ENCODE results near the gene RNGTT.

DNA sequence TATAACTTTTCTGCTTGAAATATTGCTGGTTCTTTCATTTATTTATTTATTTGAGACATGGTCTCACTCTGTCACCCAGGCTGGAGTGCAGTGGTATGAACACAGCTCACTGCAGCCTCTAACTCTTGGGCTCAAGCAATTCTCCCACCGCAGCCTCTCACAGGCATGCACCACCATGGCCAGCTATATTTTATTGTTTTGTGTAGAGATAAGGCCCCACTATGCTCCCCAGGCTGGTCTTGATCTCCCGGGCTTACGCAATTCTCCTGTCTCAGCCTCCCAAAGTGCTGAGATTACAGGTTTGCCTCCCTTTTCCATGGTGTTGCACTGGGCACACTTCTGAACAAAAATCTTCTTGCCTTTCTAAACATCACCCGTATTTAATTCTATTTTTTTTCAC is 39.1 kb upstream of the RNGTT start:
- TF ChIP-seq ZZZ3 (IDR thresholded peaks at IDR 0.05; ENCODE audit: control insufficient read depth, insufficient read length, low read depth) (no peak), CTCF (IDR thresholded peaks at IDR 0.05 in 2 of 3, conservative IDR thresholded peaks at IDR 0.05 in 1 of 3; ENCODE audit: control insufficient read depth in 2 of 3, extremely low read depth in 1 of 3, insufficient read depth in 1 of 3, low read depth in 3 of 3, low read length in 3 of 3) (no peak), SIN3A (IDR thresholded peaks at IDR 0.05; ENCODE audit: low read depth, low read length) (no peak), YY1 (IDR thresholded peaks at IDR 0.05; ENCODE audit: low read depth, low read length) (no peak), POU2F2 (IDR thresholded peaks at IDR 0.05; ENCODE audit: borderline replicate concordance, low read depth, low read length) (no peak), EED (IDR thresholded peaks at IDR 0.05; ENCODE audit: low read depth) (no peak), BHLHE40 (IDR thresholded peaks at IDR 0.05; ENCODE audit: borderline replicate concordance in 1 of 2, low read depth in 2 of 2, low read length in 1 of 2) (no peak), ESRRA (IDR thresholded peaks at IDR 0.05; ENCODE audit: low read length) (no peak), EZH2 (IDR thresholded peaks at IDR 0.05; ENCODE audit: borderline replicate concordance, control insufficient read depth, low read depth, low read length) (no peak), BCLAF1 (IDR thresholded peaks at IDR 0.05) (no peak), RB1 (IDR thresholded peaks at IDR 0.05; ENCODE audit: borderline replicate concordance) (no peak), SMAD5 (IDR thresholded peaks at IDR 0.05; ENCODE audit: low read depth) (no peak)
- TF ChIP-seq, protein P1, sequence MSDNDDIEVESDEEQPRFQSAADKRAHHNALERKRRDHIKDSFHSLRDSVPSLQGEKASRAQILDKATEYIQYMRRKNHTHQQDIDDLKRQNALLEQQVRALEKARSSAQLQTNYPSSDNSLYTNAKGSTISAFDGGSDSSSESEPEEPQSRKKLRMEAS (IDR thresholded peaks at IDR 0.05; ENCODE audit: low read depth, low read length) = no peak
